Astrocyte (in vitro differentiated cells and primary cell): ENCODE measurements around the gene NARS2.

Experiments
- CTCF ChIP-seq: IDR thresholded peaks from 2 replicates; pipeline ENCODE4 v1.5.1; 2011; ENCODE audit warnings: low read depth, mild to moderate bottlenecking, inconsistent platforms, low read length, moderate library complexity; ENCODE audit not compliant: insufficient read depth
- EZH2 ChIP-seq: IDR thresholded peaks from 2 replicates; pipeline ENCODE4 v1.6.1; 2012; ENCODE audit warnings: mild to moderate bottlenecking, low read length, inconsistent platforms; ENCODE audit not compliant: insufficient read depth

DNA sequence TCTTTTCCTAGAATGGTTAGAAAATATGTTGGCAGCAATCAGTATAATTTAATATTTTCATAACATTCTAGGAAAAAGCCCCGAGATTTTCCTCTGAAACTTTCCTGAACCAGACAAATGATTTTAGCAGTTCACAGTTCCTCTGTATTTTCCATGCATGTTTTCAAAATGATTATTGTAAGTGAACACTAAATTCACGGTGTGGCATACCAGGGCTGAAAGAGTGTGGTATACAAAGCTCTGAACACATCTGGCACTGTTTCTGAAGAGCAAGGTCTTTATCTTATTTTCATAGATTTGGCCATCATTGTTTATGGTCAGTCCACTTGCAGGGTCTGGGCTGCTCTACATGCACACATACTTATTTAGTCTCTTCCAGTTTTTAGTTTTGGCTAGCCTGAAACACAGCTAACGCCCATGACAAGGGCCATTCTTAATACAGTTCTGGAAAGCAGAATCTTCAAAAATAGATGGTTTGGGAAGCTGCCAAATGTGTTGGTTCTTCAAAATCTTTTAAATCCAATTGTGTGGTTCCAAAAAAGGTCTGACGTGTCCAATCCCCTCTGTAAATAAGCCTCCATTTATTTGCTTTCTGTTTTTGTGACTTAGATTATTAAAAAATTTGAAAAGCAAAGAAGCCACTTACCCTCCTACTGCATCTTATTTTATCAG is 149.1 kb downstream of the NARS2 start:
- no peak for TF ChIP-seq CTCF
- no peak for TF ChIP-seq EZH2
